IMR-90 (cell line): ENCODE results near the gene TCIRG1. TPM values are rescaled to one million over a fixed set of nuclear protein-coding genes. Genes with fewer than 3 reads are reported as not detected.

Experiments used
- ATAC-seq: fragments of 200-7000 bp; cut with Tn5 transposase; 2 replicates; pipeline ENCODE4 v1.9.1; 2020; ENCODE audit warnings: low read depth, mild to moderate bottlenecking, moderate library complexity
- BruUV-seq: library from RNA; stranded (reverse); fragments of 400-500 nt; replicated peaks from 2 replicates; lab custom pipeline; 2021; lab: Mats Ljungman, UMichigan
- CTCF ChIA-PET: fragments of 300-600 bp; formaldehyde crosslinking; extraction: SDS; loops from one replicate; lab custom pipeline; 2021; ENCODE audit warnings: antibody characterized with exemption; lab: Yijun Ruan, JAX
- POLR2A ChIA-PET: fragments of 300-600 bp; sonication (Branson Sonifier 250); formaldehyde crosslinking; loops from one replicate; lab custom pipeline; 2022; ENCODE audit warnings: antibody characterized with exemption; ENCODE audit not compliant: unreplicated experiment; lab: Charles Lee
- DNase-seq: peaks from one replicate; pipeline ENCODE4 v3.0.0; 2013
- H2AFZ ChIP-seq: replicated peaks from 2 replicates; pipeline ENCODE3; 2013; ENCODE audit warnings: low read length, mild to moderate bottlenecking; ENCODE audit not compliant: poor library complexity
- H2AK5ac ChIP-seq: 2 replicates; pipeline ENCODE4 v1.6.1; 2013; ENCODE audit warnings: low read depth, low read length, inconsistent platforms
- H2AK9ac ChIP-seq: replicated peaks from 2 replicates; pipeline ENCODE3; 2013; ENCODE audit warnings: mild to moderate bottlenecking, low read depth, low read length, moderate library complexity; ENCODE audit not compliant: poor library complexity
- H2BK120ac ChIP-seq: 2 replicates; pipeline ENCODE4 v1.6.1; 2013; ENCODE audit warnings: low read depth, low read length, inconsistent platforms
- H2BK15ac ChIP-seq: 3 replicates; pipeline ENCODE4 v1.6.1; 2013; ENCODE audit warnings: low read depth, low read length, inconsistent platforms
- H2BK20ac ChIP-seq: 2 replicates; pipeline ENCODE4 v1.6.1; 2013; ENCODE audit warnings: low read depth, mild to moderate bottlenecking, inconsistent platforms, low read length, moderate library complexity
- H2BK5ac ChIP-seq: 2 replicates; pipeline ENCODE4 v1.6.1; 2013; ENCODE audit warnings: mild to moderate bottlenecking, low read depth, low read length, inconsistent platforms; ENCODE audit not compliant: poor library complexity, severe bottlenecking
- H3K14ac ChIP-seq: replicated peaks from 2 replicates; pipeline ENCODE4 v1.6.1; 2013; ENCODE audit warnings: low read depth, low read length, inconsistent platforms
- H3K18ac ChIP-seq: 2 replicates; pipeline ENCODE4 v1.6.1; 2013; ENCODE audit warnings: low read depth, low read length, control low read depth
- H3K23ac ChIP-seq: 2 replicates; pipeline ENCODE4 v1.6.1; 2013; ENCODE audit warnings: low read depth, low read length, inconsistent platforms
- H3K27ac ChIP-seq: 2 replicates; pipeline ENCODE4 v1.5.1; 2013; ENCODE audit warnings: mild to moderate bottlenecking, control low read depth, low read length; ENCODE audit not compliant: insufficient read depth
- H3K27me3 ChIP-seq: 2 replicates; pipeline ENCODE4 v1.6.1; 2013; ENCODE audit warnings: low read length; ENCODE audit not compliant: control insufficient read depth, insufficient read depth
- H3K36me3 ChIP-seq: 2 replicates; pipeline ENCODE4 v1.6.1; 2013; ENCODE audit warnings: low read length, mixed read lengths; ENCODE audit not compliant: control insufficient read depth, insufficient read depth
- H3K4ac ChIP-seq: 2 replicates; pipeline ENCODE4 v1.6.1; 2013; ENCODE audit warnings: low read depth, low read length, inconsistent platforms
- H3K4me1 ChIP-seq: 2 replicates; pipeline ENCODE4 v1.6.1; 2013; ENCODE audit warnings: low read length, mixed read lengths; ENCODE audit not compliant: control insufficient read depth, insufficient read depth
- H3K4me2 ChIP-seq: 2 replicates; pipeline ENCODE4 v1.6.1; 2013; ENCODE audit warnings: low read depth, mild to moderate bottlenecking, control low read depth, low read length, moderate library complexity
- H3K4me3 ChIP-seq: 2 replicates; pipeline ENCODE4 v1.5.1; 2013; ENCODE audit warnings: low read depth, mild to moderate bottlenecking, control low read depth, low read length, moderate library complexity; ENCODE audit not compliant: insufficient read depth
- H3K56ac ChIP-seq: 2 replicates; pipeline ENCODE4 v1.6.1; 2013; ENCODE audit warnings: low read length, inconsistent platforms; ENCODE audit not compliant: insufficient read depth; ENCODE audit errors: extremely low read depth
- H3K79me1 ChIP-seq, 2 experiments: 2 replicates each; pipeline ENCODE4 v1.6.1; 2013; ENCODE audit warnings: low read length in 2 of 2, inconsistent platforms in 1 of 2, low read depth in 1 of 2
- H3K9ac ChIP-seq: 2 replicates; pipeline ENCODE4 v1.6.1; 2013; ENCODE audit warnings: low read depth, low read length, control low read depth
- H3K9me1 ChIP-seq: 2 replicates; pipeline ENCODE4 v1.6.1; 2013; ENCODE audit warnings: low read length, inconsistent platforms; ENCODE audit not compliant: insufficient read depth
- H3K9me3 ChIP-seq: 2 replicates; pipeline ENCODE4 v1.6.1; 2013; ENCODE audit warnings: low read length; ENCODE audit not compliant: control insufficient read depth, insufficient read depth
- H4K20me1 ChIP-seq: 2 replicates; pipeline ENCODE4 v1.6.1; 2013; ENCODE audit warnings: low read length, inconsistent platforms; ENCODE audit not compliant: insufficient read depth
- H4K5ac ChIP-seq: 2 replicates; pipeline ENCODE4 v1.6.1; 2013; ENCODE audit warnings: mild to moderate bottlenecking, low read depth, low read length, control low read depth
- H4K8ac ChIP-seq, 2 experiments: 2 replicates each; pipeline ENCODE4 v1.6.1; 2013; ENCODE audit warnings: low read depth in 2 of 2, low read length in 2 of 2, control low read depth in 1 of 2, inconsistent platforms in 1 of 2
- H4K91ac ChIP-seq: 2 replicates; pipeline ENCODE4 v1.6.1; 2013; ENCODE audit warnings: low read depth, low read length, inconsistent platforms; ENCODE audit not compliant: insufficient read depth
- CEBPB ChIP-seq: IDR thresholded peaks from 2 replicates; pipeline ENCODE4 v1.6.1; 2012; ENCODE audit warnings: low read depth, low read length, improper control_type of control experiment
- CHD1 ChIP-seq: IDR thresholded peaks from 2 replicates; pipeline ENCODE4 v1.6.1; 2012; ENCODE audit warnings: low read depth, low read length, improper control_type of control experiment
- CTCF ChIP-seq: conservative IDR thresholded peaks from 2 replicates; pipeline ENCODE4 v1.5.1; 2012; ENCODE audit warnings: mild to moderate bottlenecking, low read depth, low read length, improper control_type of control experiment
- ELK1 ChIP-seq: fragments of 150-350 bp; IDR thresholded peaks from 2 replicates; pipeline ENCODE4 v1.6.1; 2016; ENCODE audit warnings: low read depth, mild to moderate bottlenecking, low read length, moderate library complexity, borderline replicate concordance
- FOS ChIP-seq: fragments of 150-350 bp; IDR thresholded peaks from 2 replicates; pipeline ENCODE4 v1.6.1; 2016; ENCODE audit warnings: low read depth, low read length
- MAZ ChIP-seq: IDR thresholded peaks from 2 replicates; pipeline ENCODE4 v1.6.1; 2012; ENCODE audit warnings: low read depth, mild to moderate bottlenecking, low read length, improper control_type of control experiment, moderate library complexity, borderline replicate concordance
- MXI1 ChIP-seq: IDR thresholded peaks from 2 replicates; pipeline ENCODE4 v1.6.1; 2012; ENCODE audit warnings: low read depth, mild to moderate bottlenecking, low read length, moderate library complexity, borderline replicate concordance
- NFE2L2 ChIP-seq: fragments of 150-350 bp; IDR thresholded peaks from 2 replicates; pipeline ENCODE4 v1.6.1; 2016; ENCODE audit warnings: low read depth, mild to moderate bottlenecking, low read length
- POLR2A ChIP-seq: IDR thresholded peaks from 2 replicates; pipeline ENCODE4 v1.6.1; 2012; ENCODE audit warnings: mild to moderate bottlenecking, low read depth, low read length
- RCOR1 ChIP-seq: IDR thresholded peaks from 2 replicates; pipeline ENCODE4 v1.6.1; 2012; ENCODE audit warnings: mild to moderate bottlenecking, low read length, improper control_type of control experiment; ENCODE audit not compliant: insufficient replicate concordance
- RFX5 ChIP-seq: IDR thresholded peaks from 2 replicates; pipeline ENCODE4 v1.8.0; 2012; ENCODE audit warnings: low read depth, mild to moderate bottlenecking, low read length, moderate library complexity
- USF2 ChIP-seq: fragments of 150-350 bp; IDR thresholded peaks from 2 replicates; pipeline ENCODE4 v1.6.1; 2017; ENCODE audit warnings: mild to moderate bottlenecking, antibody characterized with exemption, low read length, low read depth
- WGBS, 2 experiments: methylation state at CpG; one replicate each; pipeline versions ENCODE4 v1.1.5 to v1.1.7; 2013; ENCODE audit warnings: missing lambda C conversion rate in 2 of 2; ENCODE audit not compliant: insufficient read length in 1 of 2; ENCODE audit errors: extremely low coverage in 2 of 2; 5-methylcytosine and 5-hydroxymethylcytosine counted together
- dilution Hi-C: fragments of 300-500 bp; cut with HindIII; formaldehyde crosslinking; loops from one replicate; pipeline ENCODE4 v1.14.3; 2018; ENCODE audit warnings: low sequenced_read_pairs; ENCODE audit not compliant: unreplicated experiment
- in situ Hi-C: fragments of 300-500 bp; cut with MboI; formaldehyde crosslinking; loops from 3 replicates; pipeline ENCODE4 v1.14.3; 2019; ENCODE audit warnings: low sequenced_read_pairs, inconsistent platforms, mixed read lengths
- intact Hi-C: fragments of 100-400 bp; cut with micrococcal nuclease; formaldehyde crosslinking; loops from 2 replicates; pipeline ENCODE4 v1.10.0; 2022
- polyA plus RNA-seq, 3 experiments: library from polyadenylated mRNA; depleted of rRNA; stranded (reverse); fragments of >200 nt; gene quantifications; 2 replicates each; pipeline ENCODE4 v1.2.3, GENCODE V29; 2012; ENCODE audit warnings: low replicate concordance in 1 of 3
- total RNA-seq: library from RNA; depleted of rRNA; stranded (reverse); fragments of >200 nt; gene quantifications from 2 replicates; pipeline ENCODE4 v1.2.3, GENCODE V29; 2012

The TCIRG1 gene
- total and polyA plus RNA-seq, 2 of the 4 experiments (the other 2 are of a cell fraction): 25.3 to 117 TPM

GRCh38 chr11:68092411-68092810, 53.6 kb downstream of the TCIRG1 start:
- Histone ChIP-seq H4K8ac (no peak overlapping the region), H2AK9ac (no peak overlapping the region), H3K14ac (0 out of 2 replicates have a peak overlapping the region, but pooled peaks have one; percentile 8), H2AFZ (no peak overlapping the region), H2BK5ac (no peak overlapping the region), H3K4me3 (no peak overlapping the region), H3K9ac (no peak overlapping the region), H3K79me1 (peaks cover 0 to 6% of the 10 kb centered on the region in 2 experiments; a peak in 3 of 4 replicates), H3K27me3 (no peaks in the 10 kb centered on the region), H4K20me1 (peaks cover 9% of the 10 kb centered on the region; the same call in 1 of the 2 replicates), H4K5ac (no peak overlapping the region), H3K9me3 (no peaks in the 10 kb centered on the region), H3K36me3 (0 out of 2 replicates have a peak, but pooled peaks cover 1% of the 10 kb centered on the region), H2BK120ac (no peak overlapping the region), H3K9me1 (peaks cover 4% of the 10 kb centered on the region), H3K4me1 (peaks cover 1% of the 10 kb centered on the region; the same call in 1 of the 2 replicates), H3K18ac (no peak overlapping the region), H4K91ac (no peak overlapping the region), H3K56ac (no peak overlapping the region), H3K4me2 (no peak overlapping the region), H3K4ac (no peak overlapping the region), H2BK15ac (no peak overlapping the region), H2AK5ac (no peak overlapping the region), H3K23ac (no peak overlapping the region), H3K27ac (no peak overlapping the region), H2BK20ac (no peak overlapping the region)
- intact Hi-C loops (no loop called here), dilution Hi-C loops (no loop called here), in situ Hi-C loops (no loop called here)
- POLR2A ChIA-PET: interaction anchor here (0.5 kb wide), 1 partner anchor 47 kb away, joined by 3 read pairs; no protein-coding TSS in a partner anchor
- ATAC-seq: peak; percentile 35; the same call in 1 of the 2 replicates
- no TSS peak for BruUV-seq
- CTCF ChIA-PET: no interaction called here
- no peak for DNase-seq
- no peak for TF ChIP-seq CEBPB
- TF ChIP-seq MAZ: no peak
- no peak for TF ChIP-seq FOS
- no peak for TF ChIP-seq POLR2A
- no peak for TF ChIP-seq NFE2L2
- no peak for TF ChIP-seq RCOR1
- TF ChIP-seq RFX5: no peak
- TF ChIP-seq MXI1: no peak
- TF ChIP-seq USF2: no peak
- TF ChIP-seq CTCF: no peak
- TF ChIP-seq CHD1: no peak
- TF ChIP-seq ELK1: no peak
- WGBS, 2 experiments: 83% methylated on average over 1 of the region's 2 CpGs; no CpG with 5 or more reads in 1 of the 2 experiments
